ENCODE results near the gene TRAM2. TPM values are rescaled to one million over a fixed set of nuclear protein-coding genes. Genes with fewer than 3 reads are reported as not detected.

TRAM2 gene
- total and polyA plus RNA-seq, 2 donors (not counting 3 experiments of a cell fraction or from before 2014, with no cell fraction given), result 85.7 to 98.6 TPM

DNA sequence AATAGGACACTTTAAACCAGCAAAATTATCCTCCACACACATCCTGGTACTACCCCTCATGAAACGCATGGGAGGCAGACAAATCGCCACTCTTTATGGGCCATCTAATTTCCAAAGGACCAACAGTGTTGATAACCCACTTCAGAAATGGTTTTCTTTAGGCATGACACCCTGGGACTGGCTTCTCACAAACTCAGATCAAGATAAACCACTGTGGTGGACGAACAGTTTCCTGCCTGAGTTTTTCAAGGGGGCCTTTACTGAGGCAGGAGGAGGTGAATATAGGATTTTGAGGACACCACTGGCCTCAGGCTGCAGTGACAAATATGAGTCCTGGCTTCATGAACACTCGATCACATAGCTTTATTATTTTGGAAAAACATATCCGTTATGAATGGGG, 26.0 kb downstream of the TRAM2 start:
- Histone ChIP-seq H3K27me3 (ENCODE audit: control insufficient read depth in 2 of 2, insufficient read depth in 2 of 2, low read length in 2 of 2) (no peaks in the 10 kb centered on the region), H3K4me1 (ENCODE audit: control insufficient read depth, extremely low read depth, insufficient read depth, low read length) (peaks cover 67% of the 10 kb centered on the region), H3K36me3 (ENCODE audit: control insufficient read depth in 2 of 2, extremely low read depth in 1 of 2, insufficient read depth in 2 of 2, low read length in 2 of 2) (no peaks in the 10 kb centered on the region), H3K27ac (ENCODE audit: insufficient read depth, low read depth, low read length) (peak overlapping the region; percentile 82), H3K4me3 (replicated peaks in 1 of 3; ENCODE audit: insufficient read depth in 1 of 3, low read depth in 1 of 3, low read length in 3 of 3) (no peak overlapping the region), H3K9me3 (replicated peaks; ENCODE audit: control insufficient read depth, insufficient read depth, low read length) (no peaks in the 10 kb centered on the region), H3K79me2 (ENCODE audit: control insufficient read depth, insufficient read depth, low read length) (peaks cover 83% of the 10 kb centered on the region), H3K9ac (replicated peaks; ENCODE audit: extremely low read depth, insufficient read depth, low read length) (peak overlapping the region; percentile 50), H3K9me1 (replicated peaks; ENCODE audit: control insufficient read depth, extremely low read depth, insufficient read depth, low read length) (no peaks in the 10 kb centered on the region), H3K4me2 (ENCODE audit: insufficient read depth, low read length) (peak overlapping the region; percentile 40), H2AFZ (ENCODE audit: low read depth, low read length) (no peak overlapping the region), H4K20me1 (replicated peaks; ENCODE audit: control insufficient read depth, extremely low read depth, insufficient read depth, low read length) (no peaks in the 10 kb centered on the region)
- intact Hi-C loops (cut with micrococcal nuclease) (loop anchor here (1.0 to 2.0 kb wide), 9 partner anchors 8 to 134 kb away; partner anchors contain the start of gene EFHC1), dilution Hi-C loops (cut with MboI; ENCODE audit: extremely low pct_ligation_motif_present, low sequenced_read_pairs) (no loop called here)
- TF ChIP-seq FOS (IDR thresholded peaks at IDR 0.05; ENCODE audit: borderline replicate concordance, insufficient read depth, low read length), result no peak
- POLR2A ChIA-PET, result no interaction called here
- CTCF ChIA-PET, result interaction anchor here (0.6 to 4.2 kb wide), 17 partner anchors 10 to 143 kb away, joined by 3 to 27 read pairs (median 4); partner anchors contain the start of gene TRAM2
- FAIRE-seq (no peak), DNase-seq (ENCODE audit: low read depth, low spot score) (peak; percentile 37)
- BruUV-seq (replicated peaks), result no TSS peak

GRCh38 chr6:52550014-52550575, 26.8 kb downstream of the TRAM2 start:
- Histone ChIP-seq H3K79me2 (ENCODE audit: control insufficient read depth, insufficient read depth, low read length) (peaks cover 83% of the 10 kb centered on the region), H2AFZ (ENCODE audit: low read depth, low read length) (no peak overlapping the region), H3K27ac (ENCODE audit: insufficient read depth, low read depth, low read length) (peak overlapping the region; percentile 82)

More at GRCh38 chr6:52550014-52550575, 26.8 kb downstream of the TRAM2 start:
- ChIA-PET CTCF (interaction anchor here (0.9 to 4.2 kb wide), 11 partner anchors 13 to 134 kb away, joined by 3 to 27 read pairs (median 4); partner anchors contain the start of gene TRAM2), POLR2A (interaction anchor here (0.7 to 1.2 kb wide), 6 partner anchors 18 to 133 kb away, joined by 3 to 4 read pairs (median 4); partner anchors contain the start of gene TRAM2)
- intact Hi-C loops (cut with micrococcal nuclease) (loop anchor here (1.0 to 2.0 kb wide), 2 partner anchors 13 to 133 kb away; no protein-coding TSS in a partner anchor), dilution Hi-C loops (cut with MboI; ENCODE audit: extremely low pct_ligation_motif_present, low sequenced_read_pairs) (no loop called here)
- Histone ChIP-seq H3K36me3 (ENCODE audit: control insufficient read depth in 2 of 2, extremely low read depth in 1 of 2, insufficient read depth in 2 of 2, low read length in 2 of 2) (no peaks in the 10 kb centered on the region), H3K9ac (replicated peaks; ENCODE audit: extremely low read depth, insufficient read depth, low read length) (peak overlapping the region; percentile 22), H3K4me3 (replicated peaks in 1 of 3; ENCODE audit: insufficient read depth in 1 of 3, low read depth in 1 of 3, low read length in 3 of 3) (no peak overlapping the region), H4K20me1 (replicated peaks; ENCODE audit: control insufficient read depth, extremely low read depth, insufficient read depth, low read length) (no peaks in the 10 kb centered on the region), H3K27me3 (ENCODE audit: control insufficient read depth in 2 of 2, insufficient read depth in 2 of 2, low read length in 2 of 2) (no peaks in the 10 kb centered on the region), H3K9me3 (replicated peaks; ENCODE audit: control insufficient read depth, insufficient read depth, low read length) (no peaks in the 10 kb centered on the region), H3K4me1 (ENCODE audit: control insufficient read depth, extremely low read depth, insufficient read depth, low read length) (peaks cover 75% of the 10 kb centered on the region), H3K4me2 (ENCODE audit: insufficient read depth, low read length) (peak overlapping the region; percentile 12), H3K9me1 (replicated peaks; ENCODE audit: control insufficient read depth, extremely low read depth, insufficient read depth, low read length) (no peaks in the 10 kb centered on the region)
- DNase-seq (ENCODE audit: low read depth, low spot score) (peak; percentile 86), FAIRE-seq (peak; percentile 87)
- TF ChIP-seq POLR2A (IDR thresholded peaks at IDR 0.05; ENCODE audit: low read depth, low read length) (peak; percentile 55), CTCF (IDR thresholded peaks at IDR 0.05; ENCODE audit: extremely low read depth in 1 of 2, insufficient read depth in 1 of 2, low read depth in 1 of 2, low read length in 2 of 2) (no peak), MYC (IDR thresholded peaks at IDR 0.05; ENCODE audit: low read depth, low read length) (peak; percentile 39), EZH2 (IDR thresholded peaks at IDR 0.05; ENCODE audit: borderline replicate concordance, low read depth, low read length, severe bottlenecking) (no peak), GATA2 (IDR thresholded peaks at IDR 0.05; ENCODE audit: insufficient read depth, insufficient read length, low read depth, low read length) (peak; percentile 88)
- no TSS peak for BruUV-seq (replicated peaks)

Measured in endothelial cell of umbilical vein (primary cell).